GM18951 (cell line): ENCODE data around the gene SLC66A1.

Source experiments
- POLR2A ChIP-seq: IDR thresholded peaks from 4 replicates; pipeline ENCODE4 v1.6.1; 2011; ENCODE audit warnings: mild to moderate bottlenecking; ENCODE audit not compliant: insufficient read length, insufficient read depth; ENCODE audit errors: extremely low read depth
- in situ Hi-C: fragments of 300-500 bp; cut with MboI; formaldehyde crosslinking; loops from one replicate; pipeline ENCODE4 v1.12.0; 2022; ENCODE audit warnings: low sequenced_read_pairs, mixed read lengths, inconsistent platforms; ENCODE audit not compliant: unreplicated experiment

Gene SLC66A1

DNA sequence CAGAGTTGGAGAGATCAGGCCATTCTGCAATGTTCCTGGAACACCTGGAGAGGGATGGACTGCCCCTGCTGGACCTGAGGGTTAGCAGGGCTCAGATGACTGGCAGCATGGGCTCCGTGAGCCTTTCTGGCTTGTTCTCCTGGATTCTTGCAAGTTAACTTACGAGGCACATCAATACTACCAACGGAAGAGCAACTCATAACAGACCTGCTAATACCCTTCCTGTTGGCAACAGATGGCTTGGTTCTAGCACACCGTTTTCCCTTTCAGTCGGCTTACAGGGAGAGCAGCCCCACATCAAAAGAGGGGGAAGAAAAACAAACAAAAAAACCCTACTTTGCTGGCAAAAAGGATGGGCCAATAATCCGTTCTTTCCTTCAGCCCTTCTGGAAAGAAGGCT lies 47.9 kb downstream of the SLC66A1 start:
- TF ChIP-seq POLR2A = no peak
- in situ Hi-C loops = no loop called here

DNA sequence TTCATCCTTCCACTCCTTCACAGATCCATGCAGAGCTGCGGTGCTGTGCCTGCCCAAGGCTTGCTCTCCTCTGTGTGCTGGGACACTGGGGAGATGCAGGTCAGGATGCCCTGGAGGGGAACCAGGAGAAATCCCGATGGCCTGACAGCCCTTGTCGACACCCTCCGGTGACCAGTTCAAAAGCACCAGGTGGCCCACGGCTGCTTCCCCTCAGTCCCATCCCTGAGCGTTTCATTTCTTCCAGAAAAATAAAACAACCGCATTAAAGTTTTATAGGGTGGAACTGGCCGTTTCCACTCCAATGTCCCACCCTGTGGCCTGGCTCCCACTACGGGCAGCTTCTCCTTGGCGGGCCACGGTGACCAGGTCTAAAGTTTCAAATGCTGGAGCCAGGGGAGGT lies 48.3 kb downstream of the SLC66A1 start:
- no peak for TF ChIP-seq POLR2A
- in situ Hi-C loops = no loop called here

DNA sequence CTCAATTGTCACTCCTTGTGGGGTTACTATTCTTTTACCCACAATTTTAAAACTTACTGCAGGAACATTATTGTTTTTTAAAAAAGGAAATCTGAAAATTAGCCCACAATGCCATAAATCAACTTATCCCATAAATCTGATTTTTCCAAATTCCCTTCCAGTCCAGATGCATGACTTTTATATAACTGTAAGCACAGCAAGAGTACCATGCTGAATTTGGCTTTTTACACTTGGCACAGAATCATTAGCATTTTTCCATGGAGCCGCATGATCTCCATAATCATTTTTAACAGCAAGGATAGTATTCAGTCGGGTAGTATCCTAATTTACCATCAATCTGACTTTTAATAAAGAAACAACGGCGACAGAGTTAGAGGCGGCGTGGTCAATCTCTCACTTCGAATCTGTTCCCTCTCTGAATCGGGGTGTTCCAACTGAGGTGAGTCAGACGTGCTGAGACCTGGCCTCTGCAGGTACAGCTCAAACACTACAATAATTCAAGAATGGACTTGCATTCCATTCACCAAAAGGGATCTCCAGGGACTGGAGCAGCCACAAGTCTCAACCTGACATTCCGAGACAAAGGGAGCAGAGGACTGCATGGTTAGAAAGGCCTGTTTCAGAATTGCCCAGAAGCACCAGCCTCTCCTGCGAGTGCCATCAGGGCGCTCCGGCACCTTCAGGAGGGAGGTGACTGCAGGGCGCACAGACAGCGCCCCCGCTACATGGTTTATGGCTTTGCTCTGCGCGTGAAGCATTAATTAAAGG lies 48.9 kb downstream of the SLC66A1 start:
- in situ Hi-C loops = no loop called here
- no peak for TF ChIP-seq POLR2A

DNA sequence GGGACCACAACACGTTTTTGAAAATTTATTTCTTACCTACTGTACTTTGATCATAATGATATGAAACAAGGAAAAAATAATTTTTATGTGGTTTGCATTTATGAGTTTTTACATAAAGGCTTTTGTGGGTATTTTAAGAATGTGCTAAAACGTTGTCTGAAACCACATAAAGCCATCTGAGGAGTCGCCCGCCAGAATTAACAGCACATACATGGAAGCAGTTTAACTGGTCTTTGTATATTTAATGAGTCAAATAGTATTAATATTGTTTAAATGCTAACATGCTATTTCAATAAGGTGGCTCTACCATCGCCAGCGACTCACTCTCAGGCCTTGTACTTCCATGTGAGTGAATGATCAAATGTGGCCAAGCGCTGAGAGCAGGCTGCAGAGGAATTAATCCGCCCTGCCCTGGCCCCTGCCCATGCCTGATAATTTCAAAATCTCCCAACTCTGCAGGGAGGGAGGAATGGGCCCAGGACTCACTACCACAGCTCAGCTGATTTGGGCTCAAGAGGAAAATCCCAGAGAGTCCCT lies 49.6 kb downstream of the SLC66A1 start:
- no peak for TF ChIP-seq POLR2A
- in situ Hi-C loops = no loop called here

- no peak for TF ChIP-seq POLR2A
- in situ Hi-C loops = no loop called here
These were observed 51.5 kb downstream of the SLC66A1 start for GRCh38 chr1:19363536-19364152.

- in situ Hi-C loops = no loop called here
- no peak for TF ChIP-seq POLR2A
These were observed 53.6 kb downstream of the SLC66A1 start for GRCh38 chr1:19365721-19366120.

- no peak for TF ChIP-seq POLR2A
- in situ Hi-C loops = no loop called here
These were observed 54.7 kb downstream of the SLC66A1 start for GRCh38 chr1:19366599-19367536.

DNA sequence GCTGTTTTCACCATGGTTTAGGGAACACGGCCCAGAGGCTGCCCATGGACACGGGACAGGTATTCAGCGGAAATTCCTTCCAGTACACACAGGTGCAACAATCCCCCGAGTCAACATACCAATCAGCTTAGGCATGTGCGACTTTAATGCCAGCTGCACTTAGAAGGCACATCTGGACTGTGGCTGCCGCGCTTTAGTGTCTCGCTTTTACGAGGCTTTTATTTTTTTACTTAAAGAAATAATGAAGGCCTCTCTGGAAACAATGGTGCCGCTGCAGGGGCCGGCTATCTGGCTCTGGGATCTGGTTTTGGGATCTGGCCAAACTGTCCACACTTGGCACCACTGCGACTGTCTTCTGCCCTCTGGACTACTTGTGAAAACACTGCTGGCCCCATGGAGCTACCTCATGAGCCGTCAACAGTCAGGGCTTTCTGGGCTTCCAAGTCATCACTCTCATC lies 55.5 kb downstream of the SLC66A1 start:
- in situ Hi-C loops = no loop called here

DNA sequence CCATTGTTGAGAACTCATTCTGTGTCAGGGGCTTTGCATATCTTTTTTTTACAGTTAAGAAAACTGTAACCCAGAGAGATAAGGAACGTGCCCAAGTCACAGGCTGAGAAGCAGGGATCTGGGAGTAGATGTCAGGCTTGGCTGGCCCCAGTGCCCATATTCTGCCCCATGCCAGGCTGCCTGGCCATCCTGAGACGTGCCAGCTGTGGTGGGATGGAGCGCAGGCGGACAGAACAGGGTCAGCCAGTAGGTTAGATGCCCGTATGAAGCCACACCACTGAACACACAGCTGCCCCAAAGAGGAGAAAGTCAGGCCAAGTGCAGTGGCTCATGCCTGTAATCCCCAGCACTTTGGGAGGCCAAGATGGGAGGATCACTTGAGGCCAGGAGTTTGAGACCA lies 55.9 kb downstream of the SLC66A1 start:
- no peak for TF ChIP-seq POLR2A
- in situ Hi-C loops = no loop called here

More for the DNA sequence above, 55.5 kb downstream of the SLC66A1 start:
- no peak for TF ChIP-seq POLR2A

GRCh38 chr1:19368964-19369363 lies 56.8 kb downstream of the SLC66A1 start:
- in situ Hi-C loops = no loop called here
- no peak for TF ChIP-seq POLR2A

DNA sequence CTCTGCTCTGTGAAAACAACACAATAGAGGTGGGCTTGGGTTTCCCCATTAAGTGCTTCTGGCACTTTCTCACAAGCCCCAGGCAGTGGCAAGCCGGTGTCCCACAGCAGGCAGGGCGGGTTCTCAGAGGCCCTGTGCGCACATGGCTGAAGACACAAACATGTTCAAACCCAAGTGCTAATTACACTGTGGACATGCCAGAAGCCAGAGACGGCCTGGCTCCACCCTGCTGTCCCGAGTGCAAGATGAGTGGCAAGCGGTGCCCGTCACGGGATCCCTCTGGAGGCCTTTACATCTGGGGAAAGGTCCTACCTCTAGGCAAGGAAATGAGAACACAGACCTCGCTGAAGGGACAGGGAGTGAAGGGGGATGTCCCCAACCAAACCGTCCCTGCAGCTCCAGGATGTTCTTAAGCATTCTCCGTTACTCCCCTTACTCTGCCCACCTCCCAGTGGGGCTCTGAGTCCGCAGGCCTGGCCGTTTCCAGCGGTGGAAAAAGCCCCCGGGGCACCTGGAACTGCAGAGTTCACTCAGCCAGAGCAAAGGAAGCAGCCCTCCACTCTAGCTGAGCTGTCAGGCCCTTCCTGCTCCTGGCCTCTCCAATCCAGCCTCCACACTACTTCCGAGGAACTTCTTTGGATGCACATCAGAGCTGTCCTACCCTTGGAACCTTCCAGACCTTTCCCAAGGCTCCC lies 57.4 kb downstream of the SLC66A1 start:
- in situ Hi-C loops = no loop called here
- no peak for TF ChIP-seq POLR2A

GRCh38 chr1:19370453-19371170 lies 58.5 kb downstream of the SLC66A1 start:
- no peak for TF ChIP-seq POLR2A
- in situ Hi-C loops = no loop called here
